Hepatocyte (in vitro differentiated cells): Measurements from ENCODE around the gene FTSJ1. TPM values are rescaled to one million over a fixed set of nuclear protein-coding genes. Genes with fewer than 3 reads are reported as not detected.
"Not testable (repeated sequence)": the region's sequence is repeated elsewhere in the genome, so short reads cannot be mapped to it uniquely, and the experiment has no call there.

Experiments
- DNase-seq: peaks from one replicate; pipeline ENCODE4 v3.0.0-alpha.2; 2016; ENCODE audit warnings: low spot score
- H2AFZ ChIP-seq: fragments of 200-600 bp; sonication (generic); 2 replicates; pipeline ENCODE4 v1.6.0; 2016; ENCODE audit warnings: antibody characterized with exemption, mild to moderate bottlenecking
- H3K27ac ChIP-seq: fragments of 200-600 bp; sonication (generic); 2 replicates; pipeline ENCODE4 v1.5.1; 2016; ENCODE audit warnings: mild to moderate bottlenecking
- H3K27me3 ChIP-seq: fragments of 200-600 bp; sonication (generic); 2 replicates; pipeline ENCODE4 v1.6.1; 2016
- H3K36me3 ChIP-seq: fragments of 200-600 bp; sonication (generic); replicated peaks from 2 replicates; pipeline ENCODE4 v1.5.1; 2016; ENCODE audit warnings: low read depth; ENCODE audit not compliant: insufficient read depth
- H3K4me1 ChIP-seq: fragments of 200-600 bp; sonication (generic); 2 replicates; pipeline ENCODE4 v1.5.1; 2016; ENCODE audit warnings: mild to moderate bottlenecking, moderate library complexity; ENCODE audit not compliant: insufficient read depth
- H3K4me2 ChIP-seq: fragments of 200-600 bp; sonication (generic); 2 replicates; pipeline ENCODE4 v1.6.0; 2016
- H3K4me3 ChIP-seq: fragments of 200-600 bp; sonication (generic); 2 replicates; pipeline ENCODE4 v1.5.1; 2016; ENCODE audit warnings: mild to moderate bottlenecking
- H3K79me2 ChIP-seq: fragments of 200-600 bp; sonication (generic); 2 replicates; pipeline ENCODE4 v1.6.0; 2017; ENCODE audit warnings: mild to moderate bottlenecking
- H3K9me2 ChIP-seq: fragments of 200-600 bp; sonication (generic); replicated peaks from 2 replicates; pipeline ENCODE4 v1.6.0; 2017; ENCODE audit warnings: mild to moderate bottlenecking; ENCODE audit not compliant: insufficient read depth
- H3K9me3 ChIP-seq: fragments of 200-600 bp; sonication (generic); 2 replicates; pipeline ENCODE4 v1.5.1; 2016; ENCODE audit warnings: low read depth, mild to moderate bottlenecking
- H4K20me1 ChIP-seq: fragments of 200-600 bp; sonication (generic); 2 replicates; pipeline ENCODE4 v1.6.0; 2016; ENCODE audit warnings: mild to moderate bottlenecking; ENCODE audit not compliant: insufficient read depth, poor library complexity, severe bottlenecking
- EZH2 ChIP-seq: fragments of 200-600 bp; sonication (generic); IDR thresholded peaks from 2 replicates; pipeline ENCODE4 v1.6.1; 2016; ENCODE audit warnings: antibody characterized with exemption, mild to moderate bottlenecking, borderline replicate concordance
- EZH2phosphoT487 ChIP-seq: fragments of 200-600 bp; sonication (generic); IDR thresholded peaks from one replicate; pipeline ENCODE4 v1.6.1; 2018; ENCODE audit warnings: antibody characterized with exemption, mild to moderate bottlenecking, low read depth, moderate library complexity; ENCODE audit not compliant: unreplicated experiment, severe bottlenecking
- WGBS: methylation state at CpG from one replicate; pipeline ENCODE4 v1.1.6; 2016; ENCODE audit warnings: low lambda C conversion rate; ENCODE audit errors: missing lambda C conversion rate; 5-methylcytosine and 5-hydroxymethylcytosine counted together
- polyA plus RNA-seq: library from polyadenylated mRNA; unstranded; fragments of >200 nt; fragmentation: Nextera tagmentation; extraction: Ambion mirVana; gene quantifications from 2 replicates; pipeline ENCODE4 v1.2.1, GENCODE V29; 2016
- total RNA-seq: library from RNA; depleted of rRNA; stranded (reverse); fragments of >200 nt; gene quantifications from 2 replicates; pipeline ENCODE4 v1.2.3, GENCODE V29; 2014
- TF ChIP-seq, protein P1 (sequence below): fragments of 200-600 bp; sonication (generic); IDR thresholded peaks from 2 replicates; pipeline ENCODE4 v1.5.1; 2016; ENCODE audit warnings: antibody characterized with exemption, mild to moderate bottlenecking; ENCODE audit not compliant: poor library complexity

Gene FTSJ1
- total RNA-seq (43.8 and 49.5 TPM in 2 replicates), polyA plus RNA-seq (38.4 and 41.9 TPM in 2 replicates)

DNA sequence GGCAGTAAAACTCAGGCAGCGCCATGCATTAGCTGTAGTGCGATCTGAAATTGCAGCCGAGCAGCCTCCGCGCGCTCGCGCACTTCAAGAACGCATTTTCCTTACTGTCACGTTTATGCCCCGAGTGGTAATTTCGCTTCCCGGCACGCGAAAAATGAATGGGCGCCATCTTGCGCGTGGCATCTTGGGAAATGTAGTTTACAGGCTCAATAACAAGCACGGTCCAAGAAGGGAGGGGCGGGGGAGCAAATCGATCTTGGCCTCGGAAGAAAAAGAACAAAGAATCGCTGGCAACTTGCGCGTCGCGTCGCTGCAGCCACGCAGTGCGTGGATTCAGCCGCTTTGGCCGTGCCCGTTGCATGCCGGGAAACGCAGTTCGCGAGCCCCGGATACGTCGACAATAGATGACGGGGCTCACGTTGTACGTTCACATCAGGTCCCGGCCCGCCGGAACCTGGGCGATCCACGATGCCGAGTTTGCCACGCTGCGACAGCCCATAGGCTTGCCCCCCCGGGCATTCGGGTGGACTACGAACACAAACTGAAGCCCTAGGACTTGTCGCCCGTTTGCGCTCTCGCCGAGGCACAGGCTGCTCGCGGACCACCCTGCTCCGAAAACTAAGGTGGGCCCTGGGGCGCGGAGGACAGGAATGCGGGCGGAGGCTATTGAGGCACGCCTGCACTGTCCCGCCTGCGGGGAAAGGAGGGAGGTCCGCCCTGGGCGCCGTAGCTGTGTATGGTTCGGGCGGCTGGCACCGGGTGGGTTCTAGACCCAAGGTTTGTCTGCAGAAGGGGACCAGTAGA, at the start of gene FTSJ1:
TSS of gene FTSJ1 (plus strand) at position 426 of the 804 bp plus-strand sequence. CDS start 1,849 bp downstream, outside the sequence.
- Histone ChIP-seq H3K27me3 (no peaks in the 10 kb centered on the region), H3K9me2 (no peaks in the 10 kb centered on the region), H3K27ac (peak within 1 kb of the TSS; percentile 72), H3K79me2 (peaks cover 13% of the 10 kb centered on the region), H4K20me1 (no peaks in the 10 kb centered on the region), H3K36me3 (no peaks in the 10 kb centered on the region), H3K9me3 (no peaks in the 10 kb centered on the region), H3K4me3 (peak within 1 kb of the TSS; percentile 60), H3K4me1 (no peaks in the 10 kb centered on the region), H2AFZ (peak within 1 kb of the TSS; percentile 64), H3K4me2 (peak within 1 kb of the TSS; percentile 84)
- DNase-seq = peak; percentile 83
- TF ChIP-seq EZH2phosphoT487 = no peak
- TF ChIP-seq EZH2 = no peak
- TF ChIP-seq, protein P1, sequence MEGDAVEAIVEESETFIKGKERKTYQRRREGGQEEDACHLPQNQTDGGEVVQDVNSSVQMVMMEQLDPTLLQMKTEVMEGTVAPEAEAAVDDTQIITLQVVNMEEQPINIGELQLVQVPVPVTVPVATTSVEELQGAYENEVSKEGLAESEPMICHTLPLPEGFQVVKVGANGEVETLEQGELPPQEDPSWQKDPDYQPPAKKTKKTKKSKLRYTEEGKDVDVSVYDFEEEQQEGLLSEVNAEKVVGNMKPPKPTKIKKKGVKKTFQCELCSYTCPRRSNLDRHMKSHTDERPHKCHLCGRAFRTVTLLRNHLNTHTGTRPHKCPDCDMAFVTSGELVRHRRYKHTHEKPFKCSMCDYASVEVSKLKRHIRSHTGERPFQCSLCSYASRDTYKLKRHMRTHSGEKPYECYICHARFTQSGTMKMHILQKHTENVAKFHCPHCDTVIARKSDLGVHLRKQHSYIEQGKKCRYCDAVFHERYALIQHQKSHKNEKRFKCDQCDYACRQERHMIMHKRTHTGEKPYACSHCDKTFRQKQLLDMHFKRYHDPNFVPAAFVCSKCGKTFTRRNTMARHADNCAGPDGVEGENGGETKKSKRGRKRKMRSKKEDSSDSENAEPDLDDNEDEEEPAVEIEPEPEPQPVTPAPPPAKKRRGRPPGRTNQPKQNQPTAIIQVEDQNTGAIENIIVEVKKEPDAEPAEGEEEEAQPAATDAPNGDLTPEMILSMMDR = no peak
- WGBS = 47% methylated on average over 74 of the region's 75 CpGs

- not testable (repeated sequence) for H3K4me2 ChIP-seq, H3K27ac ChIP-seq, H3K4me1 ChIP-seq, H3K79me2 ChIP-seq, H4K20me1 ChIP-seq, H3K36me3 ChIP-seq, H3K4me3 ChIP-seq, H3K9me2 ChIP-seq, H2AFZ ChIP-seq, H3K27me3 ChIP-seq, H3K9me3 ChIP-seq, DNase-seq
- no CpG with 5 or more reads among the region's 12 CpGs for WGBS
These were observed 48.8 kb upstream of the FTSJ1 start for GRCh38 chrX:48427027-48427716.

GRCh38 chrX:48429606-48430005, 46.4 kb upstream of the FTSJ1 start:
- not testable (repeated sequence) for H3K9me2 ChIP-seq, H3K4me3 ChIP-seq, DNase-seq, H4K20me1 ChIP-seq, H3K9me3 ChIP-seq, H2AFZ ChIP-seq, H3K36me3 ChIP-seq, H3K27me3 ChIP-seq, H3K4me2 ChIP-seq, H3K4me1 ChIP-seq, H3K79me2 ChIP-seq, H3K27ac ChIP-seq
- 65% methylated on average over 5 of the region's 5 CpGs for WGBS

DNA sequence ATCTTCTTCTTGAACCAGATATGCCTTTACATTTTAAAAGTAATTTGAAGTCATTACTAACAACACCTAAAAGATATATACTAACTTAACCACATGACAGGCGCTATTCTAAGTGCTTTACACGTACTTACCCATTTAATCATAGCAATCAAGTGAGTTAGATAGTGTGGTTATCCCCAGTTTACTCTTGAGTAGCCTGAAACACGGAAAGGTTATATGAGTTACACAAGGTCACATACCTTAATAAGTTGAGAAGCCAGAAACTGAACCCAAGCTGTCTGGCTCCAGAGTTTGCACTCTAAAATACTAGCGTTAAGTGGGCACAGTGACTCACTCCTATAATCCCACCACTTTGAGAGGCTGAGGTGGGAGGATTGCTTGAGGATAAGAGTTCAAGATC, 45.8 kb upstream of the FTSJ1 start:
- not testable (repeated sequence) for H3K36me3 ChIP-seq, H3K4me3 ChIP-seq, DNase-seq, H3K27me3 ChIP-seq, H3K79me2 ChIP-seq, H3K9me2 ChIP-seq, H3K27ac ChIP-seq, H3K9me3 ChIP-seq, H3K4me1 ChIP-seq, H4K20me1 ChIP-seq, H2AFZ ChIP-seq, H3K4me2 ChIP-seq
- WGBS = 33% methylated on average over 4 of the region's 4 CpGs

GRCh38 chrX:48433713-48434112, 42.3 kb upstream of the FTSJ1 start:
- H3K4me2 ChIP-seq, H3K27ac ChIP-seq, H3K27me3 ChIP-seq, H3K4me3 ChIP-seq, H2AFZ ChIP-seq, H3K36me3 ChIP-seq, H3K9me2 ChIP-seq, H3K9me3 ChIP-seq, H4K20me1 ChIP-seq, H3K4me1 ChIP-seq, H3K79me2 ChIP-seq, DNase-seq: not testable (repeated sequence)
- 79% methylated on average over 13 of the region's 13 CpGs for WGBS

DNA sequence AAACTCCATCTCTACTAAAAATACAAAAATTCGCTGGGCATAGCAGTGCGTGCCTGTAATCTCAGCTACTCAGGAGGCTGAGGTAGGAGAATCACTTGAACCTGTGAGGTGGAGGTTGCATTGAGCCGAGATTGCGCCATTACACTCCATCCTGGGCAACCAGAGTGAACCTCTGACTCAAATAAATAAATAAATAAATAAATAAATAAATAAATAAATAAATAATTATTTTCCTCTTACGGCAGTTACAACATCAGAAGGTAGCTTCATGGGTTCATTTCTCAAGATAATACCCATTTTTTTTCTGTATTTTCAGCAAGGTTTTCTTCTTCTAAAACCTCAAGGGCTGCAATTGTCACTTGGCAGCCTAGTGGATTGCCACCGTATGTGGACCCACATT, 28.8 kb upstream of the FTSJ1 start:
- 89% methylated on average over 6 of the region's 6 CpGs for WGBS
- DNase-seq, H3K4me1 ChIP-seq, H3K27ac ChIP-seq, H3K9me2 ChIP-seq, H3K27me3 ChIP-seq, H3K4me2 ChIP-seq, H3K9me3 ChIP-seq, H3K36me3 ChIP-seq, H2AFZ ChIP-seq, H3K4me3 ChIP-seq, H3K79me2 ChIP-seq, H4K20me1 ChIP-seq: not testable (repeated sequence)
